Myocyte (in vitro differentiated cells): Measurements from ENCODE around the gene LMTK3. TPM values are rescaled to one million over a fixed set of nuclear protein-coding genes. Genes with fewer than 3 reads are reported as not detected.

Source experiments
- DNase-seq: peaks from one replicate; pipeline ENCODE4 v3.0.0-alpha.2; 2012; ENCODE audit warnings: low read depth
- total RNA-seq: library from RNA; depleted of rRNA; stranded (reverse); fragments of >200 nt; gene quantifications from 2 replicates; pipeline ENCODE4 v1.2.3, GENCODE V29; 2014

LMTK3 gene
- total RNA-seq, 1 donor from 2014 or later, result 0.05 TPM

DNA sequence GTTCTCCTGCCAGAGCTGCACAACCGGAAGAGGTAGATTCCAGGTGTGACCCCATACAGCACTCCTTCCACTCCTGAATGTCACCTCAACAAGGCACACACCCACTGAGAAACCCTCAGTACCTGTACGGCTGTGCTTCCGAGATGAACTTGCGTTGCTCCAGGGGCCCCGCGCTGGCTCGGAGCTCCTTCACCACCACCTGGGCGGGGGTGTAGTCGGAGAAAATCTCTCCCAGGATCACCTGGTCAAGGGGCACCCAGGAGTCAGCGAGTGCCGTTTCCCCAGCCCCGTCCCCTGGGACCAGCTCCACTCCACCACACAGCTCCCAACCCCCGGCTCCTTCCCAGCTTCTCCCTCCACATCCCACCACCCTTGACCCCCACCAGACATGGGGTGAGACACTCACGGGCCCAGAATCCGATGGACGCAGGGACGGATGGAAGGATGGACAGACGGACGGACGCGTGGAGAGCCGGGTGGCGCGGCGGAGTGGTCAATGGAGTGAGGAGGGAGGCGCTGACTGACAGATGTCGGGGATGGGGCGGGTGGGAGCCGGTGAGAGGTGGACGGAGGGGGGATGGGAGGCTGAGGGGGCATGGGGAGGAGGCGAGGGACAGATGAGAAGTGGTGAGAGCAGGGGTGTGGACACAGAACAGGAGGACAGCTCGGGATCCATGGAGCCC, 2.8 kb downstream of the LMTK3 start:
- no peak for DNase-seq

DNA sequence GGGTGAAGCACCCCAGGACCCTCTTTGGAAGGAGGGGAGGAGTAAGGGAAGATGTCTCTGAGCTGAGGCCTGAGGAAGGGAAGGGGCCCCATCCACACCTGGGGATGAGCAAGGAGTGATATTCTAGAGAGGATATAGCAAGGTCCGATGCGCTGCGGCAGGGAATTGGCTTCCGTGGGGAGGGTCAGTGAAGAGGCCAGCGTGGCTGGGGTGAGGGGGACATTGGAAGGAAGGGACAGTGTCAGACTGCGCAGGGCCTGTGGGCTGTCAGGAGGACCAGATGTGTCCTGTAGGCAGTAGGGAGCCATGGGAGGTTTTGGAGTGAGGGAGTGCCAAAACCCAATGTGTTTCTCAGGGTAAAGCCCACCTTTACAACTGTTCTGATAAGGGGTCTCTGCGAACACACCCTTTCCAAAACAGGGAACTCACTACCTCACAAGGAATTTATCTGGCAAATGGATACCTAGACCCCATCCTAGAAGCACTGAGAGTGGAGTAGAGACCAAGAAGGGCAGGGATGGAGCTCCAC, 3.7 kb downstream of the LMTK3 start:
- no peak for DNase-seq

DNA sequence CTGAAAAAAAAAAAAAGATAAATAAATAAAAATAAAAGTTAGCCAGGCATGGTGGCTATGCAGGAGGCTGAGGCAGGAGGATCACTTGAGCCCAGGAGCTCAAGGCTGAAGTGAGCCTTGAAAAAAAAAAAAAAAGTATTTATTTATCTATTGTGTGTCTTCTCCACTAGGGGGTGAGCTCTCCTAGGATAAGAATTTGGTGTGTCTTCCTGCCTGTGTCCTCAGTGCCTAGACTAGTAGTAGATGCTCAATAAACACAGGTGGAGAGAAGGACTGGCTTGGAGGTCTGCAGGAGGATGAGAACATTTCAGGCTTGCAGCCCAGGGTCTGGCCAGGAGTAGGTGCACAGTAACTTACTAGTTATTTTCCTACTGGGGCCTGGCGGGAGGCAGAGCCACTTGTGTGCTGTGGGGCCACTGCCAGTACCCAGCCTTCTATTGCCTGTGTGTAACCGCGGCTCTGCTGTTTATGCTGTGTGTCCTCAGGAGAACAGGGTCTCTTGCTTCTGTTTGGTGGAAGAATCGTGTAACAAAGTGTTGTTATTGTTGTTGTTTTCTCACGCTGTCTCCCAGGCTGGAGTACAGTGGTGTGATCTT, 5.4 kb downstream of the LMTK3 start:
- DNase-seq, result peak; percentile 31

DNA sequence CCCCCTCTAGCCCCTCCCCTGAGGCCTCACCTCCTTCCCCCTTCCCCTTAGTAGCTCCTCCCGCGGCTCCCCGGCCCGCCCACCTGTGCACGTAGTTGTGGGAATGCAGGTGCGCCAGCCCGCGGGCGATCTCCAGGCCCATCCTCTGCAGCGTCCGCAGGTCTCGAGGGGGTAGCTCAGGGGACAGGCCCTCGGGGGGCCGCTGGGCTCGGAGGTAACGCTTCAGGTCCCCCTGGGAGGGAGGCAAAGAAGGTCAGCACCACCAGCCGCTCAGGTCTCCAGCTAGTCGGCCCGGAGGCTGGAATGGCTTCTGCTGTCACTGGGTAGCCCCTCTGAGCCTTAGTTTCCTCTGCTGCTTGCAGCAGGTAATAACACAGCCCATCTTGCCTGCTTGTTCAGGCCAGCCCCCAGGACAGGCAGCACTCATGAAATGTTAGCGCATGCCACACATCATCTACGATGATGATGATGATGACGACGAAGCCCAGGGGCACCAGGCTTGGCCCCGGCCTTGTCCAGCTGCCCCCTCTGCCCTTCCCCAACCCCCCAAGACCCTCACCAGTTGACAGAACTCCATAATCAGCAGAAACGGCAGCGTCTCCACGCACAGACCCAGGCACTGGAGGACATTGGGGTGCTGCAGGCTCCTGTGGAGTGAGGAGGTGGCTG, 9.2 kb downstream of the LMTK3 start:
- no peak for DNase-seq

DNA sequence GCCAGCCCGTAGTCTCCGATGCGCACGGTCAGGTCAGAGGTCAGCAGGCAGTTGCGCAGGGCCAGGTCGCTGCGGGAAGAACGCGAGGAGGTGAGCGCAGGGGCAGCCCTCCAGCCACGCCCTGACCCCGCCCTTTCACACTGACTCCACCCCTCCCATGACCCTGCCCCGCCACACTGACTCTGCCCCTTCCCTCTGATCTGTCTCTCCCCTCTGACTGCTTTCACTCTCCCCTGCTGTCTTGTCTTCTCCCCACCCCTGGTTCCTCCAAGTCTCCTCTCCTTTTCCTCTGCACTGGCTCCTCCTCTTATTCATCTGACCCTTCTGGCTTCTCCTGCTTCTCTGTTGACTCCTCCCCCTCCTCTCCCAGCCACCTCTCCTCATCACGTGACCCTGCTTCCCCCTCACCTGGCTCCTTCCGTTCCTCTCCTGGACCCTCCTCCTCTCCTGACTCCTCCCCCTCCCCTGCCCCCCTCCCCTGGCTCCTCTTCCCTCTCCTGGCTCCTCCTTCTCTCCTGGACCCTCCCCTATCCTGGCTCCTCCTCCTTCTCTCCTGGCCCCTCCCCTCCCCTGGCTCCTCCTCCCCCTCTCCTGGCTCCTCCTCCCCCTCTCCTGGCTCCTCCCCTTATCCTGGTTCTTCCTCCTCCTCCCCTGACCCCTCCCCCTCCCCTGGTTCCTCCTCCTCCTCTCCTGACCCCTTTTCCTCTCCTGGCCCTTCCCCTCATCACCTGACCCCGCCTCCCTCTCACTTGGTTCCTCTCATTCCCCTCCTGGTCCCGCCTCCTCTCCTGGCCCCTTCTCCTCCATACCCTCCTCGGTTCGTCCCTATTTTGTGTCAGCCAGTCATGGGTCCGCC, 9.9 kb downstream of the LMTK3 start:
- DNase-seq, result no peak

DNA sequence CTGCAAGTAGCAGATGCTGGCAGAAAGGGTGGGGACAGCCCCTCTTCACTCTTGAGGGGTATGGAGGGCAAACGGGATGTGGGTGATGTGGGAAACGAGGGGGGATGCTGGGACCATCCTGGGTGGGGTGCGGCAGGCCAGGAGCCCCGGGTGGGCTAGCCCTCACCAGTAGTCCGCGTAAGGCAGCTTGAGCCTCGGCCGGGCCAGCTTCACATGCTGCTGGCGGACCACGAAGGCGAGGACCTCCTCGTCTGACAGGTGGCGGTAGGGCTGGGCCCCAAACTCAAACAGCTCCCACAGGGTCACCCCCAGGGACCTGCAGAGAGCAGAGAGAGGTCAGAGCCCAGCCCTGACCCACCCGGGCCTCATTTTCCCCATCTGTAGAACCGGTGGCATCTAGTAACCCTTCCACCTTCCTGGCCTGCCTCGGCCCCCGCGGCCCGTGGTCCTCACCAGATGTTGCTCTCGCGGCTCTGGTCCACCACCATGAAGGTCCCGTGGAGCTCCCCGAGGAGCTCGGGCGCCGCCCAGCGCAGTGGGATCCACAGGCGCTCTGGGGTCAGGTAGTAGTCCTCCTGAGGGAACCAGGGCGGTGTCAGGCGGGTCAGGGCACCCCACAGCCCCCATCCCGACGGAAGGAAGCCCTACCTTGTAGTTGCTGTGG, 10.7 kb downstream of the LMTK3 start:
- DNase-seq, result no peak

DNA sequence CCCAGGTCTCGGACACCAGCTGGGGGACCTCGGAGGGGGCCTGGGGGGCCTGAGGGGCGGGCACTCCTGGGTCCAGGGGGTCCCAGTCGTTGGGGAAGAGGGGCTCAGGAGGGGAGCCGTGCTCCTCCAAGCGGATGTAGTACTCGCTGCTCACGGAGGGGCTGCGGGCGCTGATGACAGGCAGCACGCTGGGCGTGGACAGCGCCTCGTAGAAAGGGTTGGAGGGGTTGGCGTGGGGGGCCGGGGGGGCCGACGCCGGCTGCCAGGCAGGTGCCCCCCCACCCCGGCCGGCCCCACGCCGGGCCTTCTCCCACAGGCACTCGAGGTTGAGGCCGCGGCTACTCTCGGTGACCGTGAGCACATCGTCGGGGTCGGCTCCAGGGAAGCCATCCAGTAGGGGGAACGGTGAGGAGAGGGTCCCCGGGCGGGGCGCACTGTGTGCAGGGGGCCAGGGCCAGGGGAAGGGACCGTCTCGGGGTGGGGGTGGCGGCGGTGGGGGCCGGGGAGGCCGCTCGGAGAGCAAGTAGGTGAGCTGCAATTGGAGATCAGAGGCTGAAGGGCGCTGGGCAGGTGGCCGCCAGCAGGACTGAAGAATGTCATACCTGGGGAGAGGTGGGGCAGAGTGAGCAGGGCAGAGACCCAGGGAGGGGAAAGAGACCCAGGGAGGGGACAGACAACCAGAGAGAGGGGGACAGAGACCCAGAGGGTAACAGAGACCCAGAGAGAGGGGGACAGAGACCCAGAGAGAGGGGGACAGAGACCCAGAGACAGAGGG, 12.1 kb downstream of the LMTK3 start:
- DNase-seq, result no peak

DNA sequence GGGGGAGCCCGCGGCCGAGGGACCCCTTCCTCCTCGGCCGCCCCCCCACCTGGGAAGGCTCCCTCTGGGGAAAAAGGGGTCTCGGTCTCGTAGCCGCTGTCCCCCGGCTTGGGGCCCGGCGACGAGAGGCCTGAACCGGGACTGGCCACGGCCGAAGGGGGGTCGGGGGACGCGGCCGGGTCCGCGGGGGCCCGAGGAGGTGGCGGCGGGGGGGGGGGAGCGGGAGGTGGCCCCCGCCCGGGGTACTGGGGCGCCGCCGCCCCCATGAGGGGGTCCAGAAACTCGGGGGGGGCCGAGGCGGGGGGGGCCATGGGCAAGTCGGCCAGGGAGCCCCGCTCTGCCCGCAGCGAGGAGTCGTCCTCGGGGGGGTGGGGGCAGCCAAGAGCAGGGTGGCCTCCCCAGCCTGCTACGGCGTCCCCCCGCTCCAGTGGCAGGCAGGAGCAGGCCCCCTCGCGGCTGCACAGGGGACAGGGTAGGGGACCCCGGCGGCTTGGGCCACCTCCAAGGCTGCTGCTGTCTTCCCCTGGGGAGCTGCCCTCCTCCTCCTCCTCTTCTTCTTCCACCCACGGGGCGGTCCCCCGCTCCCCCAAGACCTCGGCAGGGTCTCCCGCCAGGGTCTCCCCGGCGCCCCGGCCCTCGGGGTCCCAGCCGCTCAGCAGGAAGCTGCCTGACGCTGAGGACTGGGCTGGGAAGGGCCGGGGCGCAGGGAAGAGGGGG, 12.9 kb downstream of the LMTK3 start:
- DNase-seq, result no peak

DNA sequence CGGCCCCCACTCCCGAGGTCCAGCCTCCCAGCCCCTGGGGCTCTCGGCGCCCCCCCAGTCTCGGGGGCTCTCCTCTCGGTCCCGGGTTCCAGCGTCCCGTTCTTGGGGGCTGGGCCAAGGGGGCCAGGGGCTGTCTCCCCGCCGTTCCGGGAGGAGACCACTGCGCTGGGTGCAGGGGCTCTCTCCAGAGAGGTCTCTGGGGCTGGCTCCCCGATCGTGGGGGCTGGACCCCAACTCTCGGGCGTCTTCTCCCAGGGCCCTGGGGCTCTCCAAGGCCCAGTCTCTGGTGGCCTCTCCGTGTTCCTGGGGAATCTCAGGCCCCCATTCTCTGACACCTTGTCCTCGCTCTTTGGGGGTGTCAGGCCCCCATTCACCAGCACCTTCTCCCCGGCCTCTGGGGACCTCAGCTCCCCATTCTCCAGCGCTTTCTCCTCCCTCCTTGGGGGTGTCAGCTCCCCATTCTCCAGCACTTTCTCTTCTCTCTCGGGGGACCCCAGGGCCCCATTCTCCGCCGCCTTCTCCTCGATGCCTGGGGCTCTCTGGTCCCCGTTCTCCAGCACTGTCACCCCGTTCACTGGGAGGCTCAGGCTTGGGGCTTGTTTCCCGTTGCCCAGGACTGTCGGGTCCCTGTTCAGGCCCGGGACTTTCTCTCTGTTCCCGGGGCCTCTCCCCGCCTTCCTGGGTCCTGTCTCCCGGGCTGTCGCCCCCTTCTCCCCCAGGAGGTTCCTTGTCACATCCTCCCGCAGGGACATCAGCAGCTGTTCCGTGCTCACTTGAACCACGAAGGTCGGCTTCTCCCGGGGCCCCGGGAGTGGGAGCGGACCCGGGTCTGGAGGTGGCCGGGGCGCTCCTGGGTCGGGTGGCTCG, 13.7 kb downstream of the LMTK3 start:
- no peak for DNase-seq

DNA sequence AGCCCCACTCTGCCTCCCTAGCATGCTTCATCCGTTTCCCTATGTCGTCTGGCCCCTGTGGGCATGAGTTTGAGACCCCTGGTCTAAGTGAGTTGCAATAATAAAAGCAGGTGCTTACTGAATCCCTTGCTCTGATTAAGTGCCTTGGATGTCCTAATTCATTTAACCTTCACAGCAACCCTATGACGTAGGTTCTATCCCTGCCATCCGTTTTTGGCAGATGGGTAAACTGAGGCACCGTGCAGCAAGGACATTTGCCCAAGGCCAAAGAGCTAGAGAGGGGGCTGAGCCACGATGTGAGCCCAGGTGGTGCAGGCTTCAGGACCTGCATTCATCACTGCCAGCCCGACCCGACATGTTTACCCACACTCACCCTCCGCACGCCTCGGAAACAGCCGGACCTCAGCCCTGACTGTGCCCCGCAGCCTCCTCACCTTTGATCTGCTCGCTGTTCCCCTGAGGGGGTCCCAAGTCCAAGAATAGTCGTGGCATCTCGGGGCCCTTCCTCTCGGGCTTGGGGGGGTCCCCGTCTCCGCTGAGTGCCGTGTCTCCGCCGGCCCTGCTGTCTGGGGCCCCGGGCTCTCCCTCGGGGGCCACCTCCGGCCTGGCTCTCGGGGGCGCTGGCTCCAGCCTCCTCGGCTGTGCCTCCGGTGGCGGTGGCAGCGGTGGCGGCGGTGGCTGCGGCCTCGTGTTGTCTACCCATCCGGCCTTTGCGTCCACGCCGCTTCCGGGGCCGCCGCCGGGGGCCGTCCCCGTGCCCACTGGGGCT, 14.5 kb downstream of the LMTK3 start:
- DNase-seq, result no peak

DNA sequence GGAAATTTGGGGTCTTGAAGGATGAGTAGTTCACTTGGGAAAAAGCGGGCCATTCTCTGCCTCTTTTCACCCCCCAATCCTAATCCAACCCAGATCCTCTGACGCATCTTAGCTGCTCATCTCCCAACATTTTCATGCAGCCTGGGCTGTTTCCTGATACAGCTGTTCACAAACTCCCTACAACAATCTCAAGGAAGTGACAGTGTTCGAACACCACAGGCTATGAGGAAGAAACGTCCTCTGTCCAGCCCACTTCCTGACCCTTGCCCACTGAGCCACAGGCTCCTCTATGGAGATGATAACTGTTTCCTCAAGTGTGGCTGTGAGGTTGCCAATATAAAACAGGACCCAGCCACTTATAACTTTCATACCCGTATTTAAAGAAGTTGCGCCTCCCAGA, 16.2 kb downstream of the LMTK3 start:
- DNase-seq, result no peak

DNA sequence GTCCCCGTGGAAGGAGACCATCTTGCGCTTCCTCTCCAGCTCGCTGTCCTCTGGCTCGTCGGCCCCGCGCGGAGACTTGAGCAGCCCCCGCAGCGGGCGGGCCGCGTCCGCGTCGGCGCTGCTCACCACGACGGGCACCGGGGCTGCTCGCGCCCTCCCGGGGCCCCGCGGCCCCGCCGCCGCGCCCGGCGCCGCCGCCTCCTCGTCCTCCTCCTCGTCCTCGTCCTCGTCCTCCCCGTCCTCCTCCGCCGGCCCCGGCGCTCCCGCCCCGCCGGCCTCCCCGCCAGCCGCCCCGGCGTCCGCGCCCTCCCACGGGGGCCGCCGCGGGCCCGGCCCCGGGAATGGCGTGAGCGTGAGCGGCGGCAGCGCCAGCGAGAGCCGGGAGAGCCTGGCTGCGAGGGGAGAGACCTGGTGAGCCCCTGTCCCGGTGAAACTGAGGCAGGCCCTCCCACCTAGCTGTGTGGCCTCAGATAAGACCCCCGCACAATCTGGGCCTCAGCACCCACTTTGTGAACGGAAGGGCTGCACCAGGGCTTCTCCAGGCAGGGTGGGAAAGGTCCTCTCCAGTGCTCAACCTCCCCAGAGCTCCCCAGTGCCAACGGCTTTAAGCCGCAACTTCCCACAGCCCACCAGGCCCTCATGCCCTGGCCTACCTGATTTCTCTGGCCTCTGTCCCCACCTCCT, 17.8 kb downstream of the LMTK3 start:
- no peak for DNase-seq

DNA sequence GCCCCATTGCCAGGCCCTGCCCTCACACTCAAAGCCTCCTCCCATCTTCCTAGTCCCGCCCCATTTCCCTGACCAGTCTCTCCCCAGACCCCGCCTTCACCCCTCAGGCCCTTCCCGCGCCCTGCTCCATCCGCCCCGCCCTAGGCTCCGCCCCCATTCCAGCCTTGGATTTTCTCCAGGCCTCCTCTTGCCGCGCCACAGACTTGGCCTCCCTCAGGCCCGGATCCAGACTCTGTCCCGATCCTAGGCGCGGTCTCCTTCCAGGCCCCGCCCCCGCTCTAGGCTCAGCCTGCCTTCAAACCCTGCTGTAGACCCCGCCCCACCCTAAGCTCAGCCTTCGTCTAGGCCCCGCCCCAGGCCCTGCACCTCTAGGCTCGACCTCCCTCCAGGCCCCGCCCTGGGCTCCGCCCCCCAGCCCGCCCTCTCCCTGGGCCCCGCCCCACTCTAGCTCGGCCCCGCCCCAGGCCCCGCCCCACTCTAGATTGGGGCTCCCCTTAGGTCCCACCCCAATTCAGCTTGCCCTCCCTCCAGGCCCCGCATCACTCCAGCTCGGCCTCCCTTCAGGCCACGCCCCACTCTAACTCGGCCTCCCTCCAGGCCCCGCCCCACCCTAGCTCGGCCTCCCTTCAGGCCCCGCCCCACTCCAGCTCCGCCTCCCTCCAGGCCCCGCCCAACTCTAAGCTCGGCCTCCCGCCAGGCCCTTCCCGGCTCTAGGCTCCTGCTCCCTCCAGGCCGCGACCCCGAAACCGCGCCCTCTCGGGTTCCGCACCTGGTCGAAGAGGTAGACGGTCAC, 18.5 kb downstream of the LMTK3 start:
- peak; percentile 92 for DNase-seq

DNA sequence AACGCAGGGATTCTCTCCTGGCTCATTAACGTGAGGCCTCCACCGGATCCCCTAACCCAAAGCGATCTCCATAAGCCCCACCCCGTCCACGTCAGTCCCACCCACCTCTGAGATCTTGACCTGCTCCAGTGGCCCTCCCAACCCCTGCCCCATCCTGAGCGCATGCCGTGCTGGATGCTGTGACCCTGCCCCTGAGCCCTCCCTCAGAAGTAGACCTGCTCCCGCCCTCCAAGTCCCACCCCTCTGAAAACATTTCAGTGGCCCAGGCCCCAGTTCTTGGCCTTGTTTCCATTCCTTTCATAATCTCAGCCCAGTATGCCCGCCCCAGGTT, 19.9 kb downstream of the LMTK3 start:
- DNase-seq, result no peak

DNA sequence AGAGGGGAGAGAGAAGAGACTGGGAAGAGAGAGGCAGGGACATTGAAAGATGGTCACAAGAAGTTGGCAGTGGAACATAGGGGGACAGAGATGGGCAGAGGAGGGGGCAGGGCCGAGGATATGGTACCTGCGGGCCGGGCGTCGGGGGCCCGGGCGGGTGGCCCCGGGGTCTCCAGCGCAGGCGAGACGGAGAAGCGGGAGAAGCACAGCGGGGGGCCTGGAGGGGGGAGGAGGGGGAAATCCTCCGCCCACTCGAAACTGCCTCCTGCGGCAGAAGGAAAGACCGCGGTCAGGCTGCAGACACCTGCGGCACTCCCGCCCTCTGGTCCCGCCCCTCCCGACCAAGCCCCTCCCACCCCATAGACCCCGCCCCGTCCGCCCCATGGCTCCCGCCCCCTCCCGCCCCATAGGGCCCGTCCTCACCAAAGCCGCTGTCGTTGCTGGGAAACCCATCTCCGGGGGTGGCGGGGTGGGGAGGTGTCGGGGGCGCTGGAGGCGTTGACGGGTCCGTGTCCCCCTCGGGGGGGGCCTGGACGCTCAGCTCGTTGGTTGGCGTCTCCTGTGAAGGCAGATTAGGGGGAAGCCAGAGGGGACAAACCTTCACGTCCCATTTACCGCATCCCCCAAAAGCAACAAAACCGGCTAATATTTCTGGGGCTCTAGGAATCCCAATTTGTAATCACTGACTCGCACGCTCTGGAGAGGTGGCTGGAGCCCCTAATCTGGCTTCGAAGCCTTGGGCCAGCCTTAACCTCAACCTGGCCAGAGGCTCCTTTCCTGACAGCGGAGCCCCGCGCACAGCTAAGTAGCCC, 20.4 kb downstream of the LMTK3 start:
- no peak for DNase-seq
